ENCODE measurements around the gene FAM229A.

- no peak for TF ChIP-seq SUZ12 (IDR thresholded peaks at IDR 0.05; ENCODE audit: extremely low read depth, insufficient read depth, insufficient read length)
- no peak for TF ChIP-seq YY1 (IDR thresholded peaks at IDR 0.05; ENCODE audit: insufficient read depth, insufficient read length)
- TF ChIP-seq ZNF274 (IDR thresholded peaks at IDR 0.05; ENCODE audit: low read depth, low read length): no peak
Measured at GRCh38 chr1:32350785-32351398, 11.4 kb downstream of the FAM229A start.
